Measurements from ENCODE around the gene TRAPPC6A. TPM values are rescaled to one million over a fixed set of nuclear protein-coding genes. Genes with fewer than 3 reads are reported as not detected.

Gene TRAPPC6A
- total RNA-seq, 1 donor from 2014 or later: 19.6 TPM

- peak; percentile 62 for ATAC-seq
Measured at GRCh38 chr19:45162608-45163143, 15.4 kb downstream of the TRAPPC6A start.

GRCh38 chr19:45161738-45162607 is 16.1 kb downstream of the TRAPPC6A start:
- ATAC-seq: no peak

- peak; percentile 40 for ATAC-seq
Measured at GRCh38 chr19:45160870-45161737, 16.9 kb downstream of the TRAPPC6A start, which contains the start of gene NKPD1. TSS of gene NKPD1 (minus strand) at chr19:45160982. CDS start at chr19:45160150, 832 bp downstream.

GRCh38 chr19:45159971-45160324 is 18.1 kb downstream of the TRAPPC6A start:
- no peak for ATAC-seq

GRCh38 chr19:45159210-45159970 is 18.6 kb downstream of the TRAPPC6A start:
- no peak for ATAC-seq

- ATAC-seq: no peak
Measured at GRCh38 chr19:45158503-45159209, 19.4 kb downstream of the TRAPPC6A start.

- ATAC-seq: peak; percentile 78
Measured at GRCh38 chr19:45156751-45157150, 21.3 kb downstream of the TRAPPC6A start.

- ATAC-seq: no peak
Measured at GRCh38 chr19:45156011-45156630, 21.9 kb downstream of the TRAPPC6A start.

- ATAC-seq: peak; percentile 63
Measured at GRCh38 chr19:45154064-45154827, 23.8 kb downstream of the TRAPPC6A start.

GRCh38 chr19:45153339-45154063 is 24.5 kb downstream of the TRAPPC6A start:
- peak; percentile 6 for ATAC-seq

- no peak for ATAC-seq
Measured at GRCh38 chr19:45152504-45153338, 25.3 kb downstream of the TRAPPC6A start.

GRCh38 chr19:45151821-45152503 is 26.1 kb downstream of the TRAPPC6A start:
- ATAC-seq: no peak

GRCh38 chr19:45151320-45151719 is 26.7 kb downstream of the TRAPPC6A start:
- peak; percentile 34 for ATAC-seq

GRCh38 chr19:45150751-45151281 is 27.2 kb downstream of the TRAPPC6A start:
- ATAC-seq: no peak

- ATAC-seq: no peak
Measured at GRCh38 chr19:45150180-45150579, 27.9 kb downstream of the TRAPPC6A start.

- ATAC-seq: no peak
Measured at GRCh38 chr19:45149129-45149528, 28.9 kb downstream of the TRAPPC6A start.

GRCh38 chr19:45147835-45148676 is 30.0 kb downstream of the TRAPPC6A start:
- no peak for ATAC-seq
